Activated CD4-positive, alpha-beta T cell treated with anti-CD3 and anti-CD28 coated beads, Interleukin-10, Interleukin-2, amounts not matched to agents 100 ng/mL and 50 ng/mL, durations not matched to agents 16 hours and 8 hours (primary cell): ENCODE measurements around the gene RAI14.
A peak's percentile ranks its signal among the peaks of the same experiment; 100 is the strongest.

Source experiments
- DNase-seq: peaks from one replicate; pipeline ENCODE4 v3.0.0-alpha.2; 2020

Gene RAI14

DNA sequence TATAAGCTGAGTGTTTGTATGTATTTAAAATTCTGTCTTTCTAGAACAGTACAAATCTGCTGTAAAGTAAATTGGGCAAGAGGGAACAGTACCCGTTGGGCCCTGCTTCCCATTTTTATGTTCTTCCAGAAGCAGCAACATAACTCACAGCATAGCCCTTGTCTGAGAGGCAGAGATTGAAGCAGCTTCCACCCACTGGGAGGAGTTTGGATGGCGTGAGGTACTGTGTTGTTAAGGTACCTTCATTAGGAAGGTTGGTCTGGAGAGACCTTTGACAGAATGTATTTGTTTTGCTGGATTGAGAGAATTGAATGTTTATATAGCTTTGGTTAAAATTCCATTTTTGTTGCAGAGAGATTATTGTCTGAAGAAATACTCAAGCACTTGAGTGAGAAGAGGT, 24.8 kb downstream of the RAI14 start:
- no peak for DNase-seq

DNA sequence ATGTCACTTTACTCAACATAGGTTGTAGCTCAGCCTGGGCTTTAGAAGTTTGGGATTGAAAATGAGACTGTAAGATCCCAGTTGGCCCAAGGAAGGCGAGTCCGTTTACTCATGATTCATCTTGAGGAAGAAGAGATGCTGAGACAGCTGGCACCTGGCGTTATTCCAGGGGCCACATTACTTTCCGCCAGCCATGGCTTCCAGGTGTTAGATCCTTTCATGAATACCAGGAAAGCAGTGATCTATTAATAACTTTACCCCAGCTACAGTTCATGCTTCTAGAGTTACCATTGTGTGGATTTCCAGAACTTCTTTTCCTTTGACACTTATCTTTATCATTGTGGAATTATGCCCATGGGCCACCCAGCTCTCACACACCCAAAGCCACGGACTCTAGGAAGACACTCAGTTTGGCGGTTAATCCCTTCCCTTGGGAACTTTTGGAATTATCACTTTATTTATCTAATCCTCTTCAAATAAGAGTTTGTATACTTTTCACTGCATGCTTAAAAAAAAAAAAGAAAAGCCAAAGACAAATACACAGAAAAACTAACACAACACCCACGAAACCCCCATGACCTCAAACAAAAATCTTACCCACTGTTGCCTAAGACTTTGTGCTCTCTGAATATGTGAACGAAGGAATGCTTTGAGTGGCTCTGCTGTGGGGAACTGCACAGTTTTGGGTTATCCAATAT, 26.9 kb downstream of the RAI14 start:
- no peak for DNase-seq

DNA sequence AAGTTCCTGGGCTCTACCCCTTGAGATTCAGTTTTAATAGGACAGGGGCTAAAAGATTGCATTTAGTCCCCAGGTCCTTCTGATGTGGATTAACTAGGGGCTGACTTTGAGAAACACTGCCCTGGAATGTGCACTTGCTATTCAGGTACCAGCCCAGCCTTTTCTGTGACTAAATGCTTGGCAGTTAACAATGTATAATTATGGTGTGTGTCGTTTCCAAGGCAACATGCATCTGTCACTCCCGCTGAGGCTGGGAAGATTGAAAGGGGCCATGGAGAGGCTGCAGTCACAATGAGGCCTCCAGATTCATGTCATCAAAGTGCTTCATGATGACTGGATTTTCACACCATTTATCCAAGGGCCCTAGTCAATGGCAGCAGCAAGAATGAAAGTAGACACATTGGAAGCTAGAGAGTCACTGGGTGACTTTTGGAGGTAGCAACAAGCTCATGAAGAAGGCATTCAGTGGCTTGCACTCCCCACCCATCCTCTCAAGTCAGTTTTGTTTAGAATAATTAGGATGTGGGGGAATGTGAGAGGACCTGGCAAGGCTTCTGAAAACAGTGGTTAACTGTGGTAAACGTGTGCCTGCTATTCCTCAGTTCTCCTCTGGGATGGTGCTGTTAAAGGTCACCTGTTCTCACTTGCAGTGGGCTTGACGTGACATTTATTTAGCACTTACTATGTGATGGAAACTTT, 28.3 kb downstream of the RAI14 start:
- peak; percentile 24 for DNase-seq

DNA sequence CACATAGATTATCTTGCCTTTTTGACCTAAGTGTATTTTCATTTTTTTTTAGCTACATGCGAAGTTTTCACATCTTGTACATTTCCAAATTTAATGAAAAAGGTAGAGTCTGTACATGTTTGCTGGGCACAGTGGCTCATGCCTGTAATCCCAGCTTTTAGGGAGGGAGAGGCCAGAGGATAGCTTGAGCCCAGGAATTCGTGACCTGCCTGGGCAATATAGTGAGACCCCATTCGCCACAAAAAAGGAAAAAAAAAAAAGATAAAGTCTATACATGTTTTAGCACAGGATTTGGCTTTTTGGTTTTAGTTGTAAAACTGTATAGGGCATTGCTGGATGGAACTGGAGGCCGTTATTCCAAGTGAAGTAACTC, 28.8 kb downstream of the RAI14 start:
- DNase-seq = no peak

DNA sequence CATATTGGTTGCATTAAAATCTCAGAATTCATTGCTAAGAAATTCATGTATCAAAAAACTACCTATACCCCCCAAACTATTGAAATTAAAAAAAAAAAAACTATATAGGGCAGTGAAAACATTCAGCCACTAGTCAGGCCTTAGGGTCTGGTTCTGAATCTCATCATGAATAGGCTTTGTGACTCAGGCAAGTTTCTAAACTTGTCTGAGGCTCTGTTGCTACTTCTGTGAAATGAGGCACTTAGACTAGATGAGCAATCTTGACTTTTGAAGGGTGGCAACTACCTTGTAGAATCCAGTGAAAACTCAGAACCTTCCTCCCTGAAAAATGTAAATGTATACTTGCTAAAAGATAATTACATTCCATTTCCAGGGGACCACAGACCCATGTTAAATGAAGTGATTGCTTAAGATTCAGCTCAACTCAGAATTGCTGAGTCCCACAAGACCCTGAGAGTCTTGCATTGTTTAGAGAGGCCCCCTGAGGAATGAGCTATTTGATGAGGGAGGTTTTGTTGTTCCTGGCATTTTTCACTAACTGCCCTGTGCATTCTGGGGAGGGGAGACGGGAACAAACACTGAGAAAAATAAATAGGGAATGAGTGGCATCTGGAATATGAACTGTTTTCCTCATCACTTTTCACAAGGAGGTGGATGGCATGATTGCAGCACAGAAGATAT, 29.5 kb downstream of the RAI14 start:
- DNase-seq = peak; percentile 34

DNA sequence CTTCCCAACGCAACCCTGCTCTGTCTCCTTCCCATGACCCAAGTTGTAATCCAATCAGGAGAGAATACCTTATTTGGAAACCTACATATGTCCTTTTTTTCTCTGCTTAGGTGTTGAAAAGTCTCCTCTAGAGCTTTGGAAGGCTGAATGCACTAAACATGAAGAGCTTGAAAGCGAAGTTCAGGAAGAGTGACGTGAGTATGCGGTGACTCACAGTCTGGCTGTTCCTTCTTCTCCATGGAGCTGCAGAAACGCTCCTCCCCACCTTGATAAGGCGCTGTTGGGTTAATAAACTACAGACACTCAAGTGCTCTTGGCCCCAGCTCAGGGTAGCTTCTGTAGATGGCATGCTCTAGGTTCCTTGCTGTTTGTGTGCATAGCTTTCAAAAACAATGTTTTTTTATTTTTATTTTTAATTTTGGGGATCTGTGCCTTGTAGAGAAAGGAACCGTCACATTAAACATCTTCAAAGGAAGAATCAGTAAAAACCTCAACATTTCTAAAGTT, 30.7 kb downstream of the RAI14 start:
- DNase-seq = no peak

DNA sequence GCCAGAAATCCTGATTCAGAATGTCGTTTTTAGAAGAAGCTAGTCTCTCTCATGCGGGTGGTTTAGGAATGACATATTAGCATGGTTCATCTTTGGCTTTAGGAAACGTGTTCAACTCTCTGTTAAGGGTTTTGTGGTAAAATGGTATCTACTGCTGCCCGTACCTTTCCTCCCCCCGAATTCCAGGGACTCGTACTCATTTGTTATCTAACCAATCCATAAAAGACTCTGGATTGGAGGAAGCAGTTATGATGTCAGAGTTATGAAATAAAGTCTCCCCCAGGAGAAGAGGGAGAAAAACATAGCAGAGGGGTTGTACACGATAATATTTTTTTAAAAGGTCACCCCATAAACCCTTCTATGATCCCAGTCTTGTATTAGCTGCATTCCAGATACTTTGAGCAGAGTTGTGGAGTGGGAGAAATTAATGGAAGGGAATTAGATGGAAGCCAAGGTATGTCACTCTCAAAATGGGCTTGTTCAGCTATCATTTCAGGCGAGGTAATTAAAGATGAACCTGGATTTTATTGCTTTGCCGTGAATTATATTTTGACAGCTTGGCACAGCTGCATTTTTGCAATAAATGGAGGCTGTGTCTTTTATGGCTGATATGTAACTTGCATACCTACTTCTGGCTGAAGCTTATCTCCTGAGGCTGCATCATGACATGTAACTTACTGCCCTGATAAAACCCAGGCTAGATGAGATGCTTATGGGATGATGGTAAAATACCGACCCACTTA, 31.3 kb downstream of the RAI14 start:
- DNase-seq = no peak

DNA sequence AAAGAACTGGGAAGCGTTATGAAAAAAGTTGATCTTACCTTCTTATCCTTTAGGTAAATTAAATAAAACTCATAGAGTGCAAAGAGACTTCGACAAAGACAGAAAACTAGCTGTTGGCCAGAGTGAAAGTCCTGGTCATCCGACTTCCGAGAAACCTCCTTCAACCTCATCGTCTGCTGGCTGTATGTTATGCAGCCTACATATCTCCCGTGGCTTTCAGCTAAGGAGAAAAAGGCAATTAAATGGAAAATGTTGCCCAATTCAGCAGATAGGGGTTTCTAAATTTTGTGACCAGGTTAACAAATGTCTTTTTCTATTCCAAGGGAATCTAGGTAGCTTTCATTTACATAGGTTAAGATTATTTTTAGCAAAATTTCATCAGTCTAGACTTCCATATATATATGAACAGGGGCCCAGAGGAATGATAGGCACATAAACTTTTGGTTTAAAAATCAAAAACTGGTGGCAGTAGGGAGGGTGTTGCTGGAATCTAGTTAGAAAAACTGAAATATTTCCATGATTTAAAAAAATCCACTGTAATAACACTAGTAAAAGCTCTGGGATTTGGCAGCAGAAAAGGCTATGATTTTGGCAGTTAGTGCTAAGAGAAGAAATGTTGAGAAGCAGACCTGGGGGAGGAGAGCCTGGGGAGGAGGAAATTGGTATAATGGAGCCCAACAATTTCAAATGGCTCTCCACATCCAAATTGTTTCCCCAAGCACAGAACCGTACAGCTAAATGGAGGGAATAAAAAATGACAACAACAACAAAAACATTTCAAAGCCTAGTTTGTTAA, 32.1 kb downstream of the RAI14 start:
- no peak for DNase-seq

DNA sequence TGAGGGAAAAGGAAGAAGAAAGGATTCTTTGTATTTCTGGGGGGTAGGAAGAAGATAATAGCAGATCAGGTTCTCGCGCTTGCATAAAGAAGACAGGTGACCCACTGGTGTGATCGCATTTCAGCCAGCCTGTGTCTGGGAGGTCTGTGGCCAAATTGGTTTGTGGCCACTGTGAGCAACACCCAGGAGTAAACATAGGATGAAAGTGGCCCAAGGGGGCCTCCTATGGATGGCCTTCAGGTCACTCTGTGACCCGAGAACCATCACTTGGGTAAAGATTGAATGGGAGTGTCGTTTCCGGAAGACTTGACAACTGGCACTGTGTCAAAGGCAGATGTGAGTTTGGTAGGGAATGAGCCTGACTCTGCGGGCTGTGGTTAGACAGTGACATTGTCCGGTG, 34.2 kb downstream of the RAI14 start:
- DNase-seq = no peak

DNA sequence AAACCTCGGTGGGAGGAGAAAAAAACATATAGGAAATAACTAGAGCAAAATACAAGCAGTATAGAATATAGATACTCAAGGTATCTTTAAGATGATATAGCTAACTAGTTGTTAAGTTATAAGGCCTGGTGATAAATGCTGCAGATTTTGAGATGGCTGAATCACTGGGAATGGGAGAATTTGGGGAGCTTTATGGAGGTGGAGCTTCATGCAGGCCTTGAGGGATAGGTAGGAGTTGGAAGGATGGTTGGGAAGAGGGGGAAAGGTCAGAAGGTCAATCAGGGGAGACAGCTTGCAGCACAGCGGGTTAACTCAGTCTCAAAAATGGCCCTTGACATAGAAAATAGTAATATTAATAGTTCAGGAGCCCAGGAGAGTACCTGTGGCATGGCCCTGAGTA, 34.8 kb downstream of the RAI14 start:
- no peak for DNase-seq

DNA sequence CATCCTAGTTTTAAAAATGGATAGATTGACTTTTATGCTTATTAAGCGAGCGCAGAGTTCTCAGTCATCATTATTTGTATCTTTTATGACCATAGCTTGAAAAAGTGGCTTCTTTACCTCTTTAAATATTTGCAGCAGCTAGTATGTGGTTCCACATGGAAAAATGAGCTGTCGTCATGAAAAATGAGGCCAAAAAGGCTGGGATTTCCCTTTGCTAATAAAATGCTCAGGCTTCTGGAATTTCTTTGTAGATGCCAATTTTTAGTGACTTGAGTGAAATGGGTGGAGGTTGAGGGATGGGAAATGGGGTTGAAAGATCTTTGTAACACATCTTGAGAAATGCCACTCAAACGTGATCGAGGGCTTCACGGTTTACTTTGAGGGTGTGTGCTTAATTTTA, 35.2 kb downstream of the RAI14 start:
- DNase-seq = no peak

DNA sequence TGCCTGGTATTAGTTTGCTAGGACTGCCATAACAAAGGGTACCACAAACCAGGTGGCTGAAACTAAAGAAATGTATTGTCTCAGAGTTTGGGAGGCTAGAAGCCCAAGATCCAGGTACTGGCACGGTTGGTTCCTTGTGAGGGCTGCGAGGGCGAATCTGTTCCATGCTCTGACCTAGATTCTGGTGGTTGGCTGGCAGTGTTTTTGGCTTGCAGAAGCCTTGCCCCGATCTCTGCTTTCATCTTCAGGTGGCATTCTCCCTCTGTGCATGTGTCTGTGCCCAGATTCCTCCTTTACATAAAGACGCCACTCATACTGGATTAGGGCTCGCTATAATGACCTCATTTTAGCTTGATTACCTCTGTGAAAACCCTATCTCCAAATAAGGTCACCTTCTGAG, 36.7 kb downstream of the RAI14 start:
- DNase-seq = no peak

DNA sequence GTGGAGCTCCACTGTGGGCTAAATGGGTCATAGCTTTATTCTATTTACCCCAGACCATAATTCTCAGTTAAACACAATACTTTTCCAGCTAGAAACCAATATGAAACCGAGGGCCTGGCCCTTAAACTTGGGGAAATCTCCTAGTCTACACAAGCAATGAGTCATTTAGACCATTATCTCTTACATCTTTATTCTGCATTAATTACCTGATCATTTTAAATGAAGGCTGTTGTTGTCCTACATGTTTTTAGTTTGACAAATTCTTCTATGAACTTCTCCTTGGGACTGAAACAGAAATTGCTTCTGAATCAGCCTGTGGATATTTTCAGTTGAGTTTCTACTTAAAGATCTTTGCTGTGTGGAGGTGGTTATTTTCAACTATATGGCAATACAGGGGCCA, 37.9 kb downstream of the RAI14 start:
- no peak for DNase-seq

DNA sequence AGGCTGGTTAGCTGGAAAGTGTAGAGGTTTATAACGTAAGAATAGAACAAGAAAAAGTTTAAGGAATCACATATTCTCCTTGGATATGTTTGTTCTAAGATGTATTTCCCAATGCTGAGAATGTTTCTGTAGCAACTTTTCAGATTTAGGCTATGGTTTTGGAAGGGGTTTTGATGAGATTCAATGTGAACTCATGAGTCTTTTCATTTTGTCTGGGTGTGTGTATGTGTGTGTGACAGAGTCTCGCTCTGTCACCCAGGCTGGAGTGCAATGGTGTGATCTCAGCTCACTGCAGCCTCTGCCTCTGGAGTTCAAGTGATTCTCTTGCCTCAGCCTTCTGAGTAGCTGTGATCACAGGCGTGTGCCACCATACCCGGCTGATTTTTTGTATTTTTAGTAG, 38.6 kb downstream of the RAI14 start:
- DNase-seq = no peak

DNA sequence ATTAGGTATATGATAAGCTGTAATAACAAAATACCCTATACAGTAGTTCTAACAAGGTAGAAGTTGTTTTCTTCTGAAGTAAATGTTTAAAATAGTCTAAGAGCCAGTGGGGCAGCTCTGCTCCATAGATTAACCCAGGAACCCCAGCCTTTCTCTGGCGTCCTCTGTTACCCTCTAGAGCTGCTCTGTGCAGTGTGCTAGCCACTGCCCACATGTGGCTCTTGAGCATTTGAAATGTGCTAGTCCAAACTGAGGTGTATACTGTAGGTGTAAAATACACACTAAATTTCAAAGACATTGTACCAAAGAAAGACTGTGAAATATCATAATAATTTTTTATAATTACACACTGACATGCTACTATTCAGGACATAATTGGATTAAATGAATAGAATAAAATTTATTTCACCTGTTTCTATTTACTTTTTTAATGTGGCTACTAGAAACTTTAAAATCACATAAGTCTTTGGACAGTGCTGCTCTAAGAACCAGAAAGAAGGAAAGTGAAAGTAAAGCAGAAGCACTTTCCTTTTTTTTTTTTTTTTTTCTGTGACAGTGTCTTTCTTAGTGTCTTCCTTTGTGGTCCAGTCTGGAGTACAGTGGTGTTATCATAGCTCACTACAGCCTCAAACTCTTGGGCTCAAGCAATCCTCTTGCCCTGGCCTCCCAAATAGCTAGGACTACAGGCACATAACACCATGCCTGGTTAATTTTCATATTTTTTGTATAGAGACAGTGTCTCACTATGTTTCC, 39.3 kb downstream of the RAI14 start:
- DNase-seq = no peak

DNA sequence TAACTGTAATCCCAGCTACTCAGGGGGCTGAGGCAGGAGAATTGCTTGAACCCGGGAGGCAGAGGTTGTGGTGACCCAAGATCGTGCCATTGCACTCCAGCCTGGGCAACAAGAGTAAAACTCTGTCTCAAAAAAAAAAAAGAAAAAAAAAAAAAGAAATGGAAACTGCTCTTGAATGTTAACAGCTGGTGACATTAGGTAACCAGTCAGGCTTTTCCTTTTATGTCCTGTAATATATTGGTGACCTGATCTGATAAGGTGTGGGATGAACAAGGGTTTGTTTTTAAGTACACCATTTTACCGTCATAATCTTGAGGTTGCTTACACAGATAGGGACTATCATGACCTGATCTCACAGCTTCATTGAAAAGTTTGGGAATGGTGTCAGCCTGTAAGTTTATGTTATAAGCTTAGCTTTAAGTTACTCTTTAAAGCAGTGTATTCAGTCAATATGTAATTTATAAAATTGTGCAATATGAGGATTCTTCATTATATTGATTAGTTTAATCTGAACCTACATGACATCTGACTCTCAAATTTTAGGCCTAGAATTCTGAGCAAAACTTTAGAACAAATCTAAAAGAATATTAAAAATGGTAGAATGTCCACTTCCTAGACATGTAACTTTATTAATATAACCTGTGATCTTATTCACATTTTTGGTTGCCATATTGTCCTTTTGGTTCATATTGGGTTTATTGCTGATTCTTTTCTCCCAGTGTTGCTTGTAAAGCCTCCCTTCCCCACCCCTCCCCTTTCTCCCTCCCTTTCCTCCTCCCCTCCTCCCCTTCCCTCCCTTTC, 41.4 kb downstream of the RAI14 start:
- DNase-seq = no peak

DNA sequence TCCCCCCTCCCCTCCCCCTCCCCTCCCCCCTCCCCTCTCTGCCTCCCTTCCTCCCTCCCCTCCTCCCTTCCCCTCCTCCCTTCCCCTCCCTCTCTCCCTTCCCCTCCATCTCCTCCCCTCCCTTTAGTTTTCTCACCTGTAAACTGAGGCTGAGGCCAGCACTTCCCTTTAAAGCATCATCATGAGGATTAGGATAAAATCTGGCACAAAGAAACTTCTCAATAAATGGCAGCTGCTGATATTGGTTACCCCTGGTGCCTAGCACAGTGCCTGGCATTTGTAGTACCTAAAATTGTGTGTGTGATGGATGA, 41.9 kb downstream of the RAI14 start:
- DNase-seq = no peak

DNA sequence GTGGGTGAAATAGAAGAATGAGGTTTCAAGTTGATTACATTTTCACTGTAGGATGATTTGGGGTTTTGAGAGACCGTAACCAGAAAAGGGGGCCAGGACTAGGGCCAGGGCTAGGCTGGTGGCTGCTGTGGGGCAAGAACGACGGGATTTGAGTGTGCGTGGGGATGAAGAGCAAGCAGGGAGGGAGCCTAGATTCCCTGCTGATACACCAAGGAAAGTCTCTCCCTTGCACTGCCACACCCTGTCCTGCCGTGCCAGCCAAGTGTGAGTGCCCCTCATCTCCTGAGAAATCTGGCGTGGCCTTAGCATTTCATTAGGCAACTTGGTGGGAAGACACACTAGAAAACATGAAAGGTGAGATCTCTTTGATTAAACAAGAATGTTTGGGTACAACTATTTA, 42.6 kb downstream of the RAI14 start:
- no peak for DNase-seq

DNA sequence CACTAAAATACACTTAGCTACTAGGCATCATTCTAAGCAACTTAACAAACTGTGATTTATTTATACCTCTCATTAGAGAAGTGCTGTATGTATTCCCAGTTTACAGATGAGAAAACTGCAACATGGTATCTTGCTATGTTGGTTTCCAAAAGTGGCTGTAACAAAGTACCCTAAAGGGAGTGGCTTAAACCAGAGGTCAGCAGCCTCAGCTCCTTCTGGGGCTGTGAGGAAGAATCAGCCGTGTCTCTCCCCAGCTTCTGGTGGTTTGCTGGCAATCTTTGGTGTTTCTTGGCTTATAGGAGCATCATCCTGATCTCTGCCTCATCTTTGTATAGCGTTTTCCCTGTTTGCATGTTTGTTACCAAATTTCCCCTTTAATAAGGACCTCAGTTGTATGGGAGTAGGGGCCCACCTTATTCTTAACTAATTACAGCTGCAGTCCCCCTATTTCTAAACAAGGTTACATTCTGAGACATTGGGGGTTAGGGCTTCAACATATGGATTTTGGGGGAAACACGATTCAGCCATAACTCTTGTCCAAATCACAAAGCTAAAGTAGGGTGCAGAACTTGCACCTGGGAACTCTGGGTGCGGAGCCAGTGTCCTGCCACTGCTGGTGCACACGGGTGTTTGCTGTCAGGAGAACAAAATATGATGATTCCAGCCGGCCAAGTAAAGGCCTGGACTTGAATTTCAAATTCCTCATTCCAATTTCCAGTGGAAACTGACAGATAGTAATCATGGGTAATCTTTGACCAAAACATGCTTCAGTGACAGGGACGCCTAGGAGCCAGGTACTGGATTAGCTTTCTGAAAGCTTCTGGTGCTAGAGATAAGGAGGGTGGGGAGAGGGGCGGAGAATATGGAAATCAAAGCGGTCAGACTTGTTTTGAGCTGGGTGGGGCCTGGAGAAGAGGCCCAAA, 43.3 kb downstream of the RAI14 start:
- no peak for DNase-seq

DNA sequence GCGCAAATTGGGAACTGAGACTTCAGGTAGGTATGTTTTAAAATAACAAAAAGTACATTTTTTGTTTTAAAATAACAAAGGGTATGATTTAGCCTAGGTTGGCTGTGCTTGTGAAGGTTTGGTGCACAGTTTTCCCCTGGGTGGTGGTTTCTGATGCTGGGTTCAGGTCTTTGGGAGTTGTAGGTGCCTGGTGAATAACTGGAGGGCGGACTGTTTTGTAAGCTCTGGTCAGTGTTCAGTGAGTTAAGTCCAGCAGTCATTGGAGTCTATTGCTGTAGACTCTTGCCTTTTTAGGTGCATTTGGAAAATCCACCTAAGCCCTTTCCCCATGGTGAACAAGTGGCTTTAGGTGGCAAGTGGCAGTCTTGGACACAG, 43.9 kb downstream of the RAI14 start:
- DNase-seq = no peak
